ENCODE measurements around the gene CARNS1. TPM values are rescaled to one million over a fixed set of nuclear protein-coding genes. Genes with fewer than 3 reads are reported as not detected.

CARNS1 gene
- total RNA-seq, 1 donor from 2014 or later, result 0.68 TPM

GRCh38 chr11:67410984-67411784 is 4.3 kb upstream of the CARNS1 start:
- peak overlapping the region; percentile 30 for H3K4me3 Mint-ChIP-seq (ENCODE audit: low read depth)

GRCh38 chr11:67411785-67412152 is 3.7 kb upstream of the CARNS1 start:
- H3K27ac Mint-ChIP-seq, result no peak overlapping the region
- intact Hi-C loops (cut with micrococcal nuclease), result no loop called here
- no peak for DNase-seq (ENCODE audit: low spot score)

More at GRCh38 chr11:67410984-67411784, 4.3 kb upstream of the CARNS1 start:
- Mint-ChIP-seq H3K27me3 (ENCODE audit: low read depth) (peaks cover 7% of the 10 kb centered on the region), H3K36me3 (ENCODE audit: low read depth) (peaks cover 38% of the 10 kb centered on the region), H3K4me1 (ENCODE audit: low read depth) (peaks cover 55% of the 10 kb centered on the region), H3K9me3 (no peaks in the 10 kb centered on the region), H3K27ac (no peak overlapping the region)
- no peak for DNase-seq (ENCODE audit: low spot score)
- intact Hi-C loops (cut with micrococcal nuclease), result no loop called here

GRCh38 chr11:67412495-67413179 is 2.8 kb upstream of the CARNS1 start:
- H3K36me3 Mint-ChIP-seq (ENCODE audit: low read depth), result peaks cover 24% of the 10 kb centered on the region
- no peak for DNase-seq (ENCODE audit: low spot score)
- peaks cover 52% of the 10 kb centered on the region for H3K4me1 Mint-ChIP-seq (ENCODE audit: low read depth)
- no peak overlapping the region for H3K27ac Mint-ChIP-seq
- no peak overlapping the region for H3K4me3 Mint-ChIP-seq (ENCODE audit: low read depth)
- no peaks in the 10 kb centered on the region for H3K9me3 Mint-ChIP-seq
- peaks cover 13% of the 10 kb centered on the region for H3K27me3 Mint-ChIP-seq (ENCODE audit: low read depth)
- intact Hi-C loops (cut with micrococcal nuclease), result no loop called here

More at GRCh38 chr11:67411785-67412152, 3.7 kb upstream of the CARNS1 start:
- H3K9me3 Mint-ChIP-seq, result no peaks in the 10 kb centered on the region
- H3K4me1 Mint-ChIP-seq (ENCODE audit: low read depth), result peaks cover 56% of the 10 kb centered on the region
- no peak overlapping the region for H3K4me3 Mint-ChIP-seq (ENCODE audit: low read depth)
- H3K27me3 Mint-ChIP-seq (ENCODE audit: low read depth), result peaks cover 13% of the 10 kb centered on the region
- peaks cover 33% of the 10 kb centered on the region for H3K36me3 Mint-ChIP-seq (ENCODE audit: low read depth)

GRCh38 chr11:67413266-67413849 is 2.1 kb upstream of the CARNS1 start:
- no peak overlapping the region for H3K4me3 Mint-ChIP-seq (ENCODE audit: low read depth)
- H3K27me3 Mint-ChIP-seq (ENCODE audit: low read depth), result peaks cover 13% of the 10 kb centered on the region
- intact Hi-C loops (cut with micrococcal nuclease), result no loop called here
- H3K27ac Mint-ChIP-seq, result no peak overlapping the region
- DNase-seq (ENCODE audit: low spot score), result no peak
- H3K36me3 Mint-ChIP-seq (ENCODE audit: low read depth), result peaks cover 18% of the 10 kb centered on the region
- H3K4me1 Mint-ChIP-seq (ENCODE audit: low read depth), result peaks cover 45% of the 10 kb centered on the region
- H3K9me3 Mint-ChIP-seq, result no peaks in the 10 kb centered on the region

- peak overlapping the region; percentile 47 for H3K4me3 Mint-ChIP-seq (ENCODE audit: low read depth)
- intact Hi-C loops (cut with micrococcal nuclease), result no loop called here
- H3K27ac Mint-ChIP-seq, result no peak overlapping the region
- DNase-seq (ENCODE audit: low spot score), result no peak
- H3K4me1 Mint-ChIP-seq (ENCODE audit: low read depth), result peaks cover 37% of the 10 kb centered on the region
- H3K27me3 Mint-ChIP-seq (ENCODE audit: low read depth), result peaks cover 14% of the 10 kb centered on the region
- no peaks in the 10 kb centered on the region for H3K9me3 Mint-ChIP-seq
- peaks cover 4% of the 10 kb centered on the region for H3K36me3 Mint-ChIP-seq (ENCODE audit: low read depth)
These were observed 1.2 kb downstream of the CARNS1 start for GRCh38 chr11:67416416-67417335.

- Mint-ChIP-seq H3K27me3 (ENCODE audit: low read depth) (peaks cover 14% of the 10 kb centered on the region), H3K4me3 (ENCODE audit: low read depth) (no peak overlapping the region), H3K36me3 (ENCODE audit: low read depth) (peaks cover 4% of the 10 kb centered on the region), H3K27ac (no peak overlapping the region), H3K4me1 (ENCODE audit: low read depth) (peaks cover 33% of the 10 kb centered on the region), H3K9me3 (no peaks in the 10 kb centered on the region)
- intact Hi-C loops (cut with micrococcal nuclease), result no loop called here
- no peak for DNase-seq (ENCODE audit: low spot score)
These were observed 1.9 kb downstream of the CARNS1 start for GRCh38 chr11:67417425-67417824.

GRCh38 chr11:67418476-67419281 is 3.2 kb downstream of the CARNS1 start:
- no peaks in the 10 kb centered on the region for H3K36me3 Mint-ChIP-seq (ENCODE audit: low read depth)
- no peak overlapping the region for H3K27ac Mint-ChIP-seq
- peak overlapping the region; percentile 58 for H3K4me3 Mint-ChIP-seq (ENCODE audit: low read depth)
- intact Hi-C loops (cut with micrococcal nuclease), result no loop called here
- no peaks in the 10 kb centered on the region for H3K9me3 Mint-ChIP-seq
- no peak for DNase-seq (ENCODE audit: low spot score)
- H3K27me3 Mint-ChIP-seq (ENCODE audit: low read depth), result peaks cover 10% of the 10 kb centered on the region
- H3K4me1 Mint-ChIP-seq (ENCODE audit: low read depth), result peaks cover 22% of the 10 kb centered on the region

GRCh38 chr11:67419325-67420049 is 4.0 kb downstream of the CARNS1 start:
- Mint-ChIP-seq H3K9me3 (no peaks in the 10 kb centered on the region), H3K27me3 (ENCODE audit: low read depth) (peaks cover 10% of the 10 kb centered on the region), H3K27ac (no peak overlapping the region), H3K36me3 (ENCODE audit: low read depth) (no peaks in the 10 kb centered on the region), H3K4me1 (ENCODE audit: low read depth) (peaks cover 23% of the 10 kb centered on the region), H3K4me3 (ENCODE audit: low read depth) (peak overlapping the region; percentile 77)
- intact Hi-C loops (cut with micrococcal nuclease), result loop anchor here (2.0 to 5.0 kb wide), 3 partner anchors 15 to 388 kb away; partner anchors contain the start of genes CDK2AP2, PITPNM1 and TBC1D10C
- no peak for DNase-seq (ENCODE audit: low spot score)

- Mint-ChIP-seq H3K4me3 (ENCODE audit: low read depth) (peak overlapping the region; percentile 77), H3K27me3 (ENCODE audit: low read depth) (peaks cover 10% of the 10 kb centered on the region), H3K9me3 (no peaks in the 10 kb centered on the region), H3K4me1 (ENCODE audit: low read depth) (peaks cover 24% of the 10 kb centered on the region), H3K27ac (peak overlapping the region; percentile 33), H3K36me3 (ENCODE audit: low read depth) (no peaks in the 10 kb centered on the region)
- intact Hi-C loops (cut with micrococcal nuclease), result loop anchor here (2.0 to 5.0 kb wide), 3 partner anchors 15 to 387 kb away; partner anchors contain the start of genes CDK2AP2, PITPNM1 and TBC1D10C
- no peak for DNase-seq (ENCODE audit: low spot score)
These were observed 4.7 kb downstream of the CARNS1 start for GRCh38 chr11:67420147-67420645.

- Mint-ChIP-seq H3K9me3 (no peaks in the 10 kb centered on the region), H3K36me3 (ENCODE audit: low read depth) (no peaks in the 10 kb centered on the region), H3K4me3 (ENCODE audit: low read depth) (peak overlapping the region; percentile 67), H3K4me1 (ENCODE audit: low read depth) (peaks cover 24% of the 10 kb centered on the region), H3K27ac (no peak overlapping the region), H3K27me3 (ENCODE audit: low read depth) (peaks cover 10% of the 10 kb centered on the region)
- DNase-seq (ENCODE audit: low spot score), result peak; percentile 94
- intact Hi-C loops (cut with micrococcal nuclease), result loop anchor here (2.0 to 5.0 kb wide), 3 partner anchors 16 to 386 kb away; partner anchors contain the start of genes CDK2AP2, PITPNM1 and TBC1D10C
These were observed 5.4 kb downstream of the CARNS1 start for GRCh38 chr11:67420646-67421429.

Measured in activated T-helper 2 cell treated with anti-CD3 and anti-CD28 coated beads, Interferon-gamma antibody, Interleukin-2, Interleukin-4, amounts not matched to agents 10 μg/mL and 5 μg/mL and 100 μg/mL, durations not matched to agents 14 hours and 24 hours and 36 hours (primary cell).